SW480 (cell line): ENCODE measurements around the gene NUFIP2.
"Not testable (repeated sequence)": the region's sequence is repeated elsewhere in the genome, so short reads cannot be mapped to it uniquely, and the experiment has no call there.

Experiments used
- DNase-seq: peaks from one replicate; pipeline ENCODE4 v3.0.0-alpha.2; 2016; ENCODE audit warnings: low spot score

Gene NUFIP2

DNA sequence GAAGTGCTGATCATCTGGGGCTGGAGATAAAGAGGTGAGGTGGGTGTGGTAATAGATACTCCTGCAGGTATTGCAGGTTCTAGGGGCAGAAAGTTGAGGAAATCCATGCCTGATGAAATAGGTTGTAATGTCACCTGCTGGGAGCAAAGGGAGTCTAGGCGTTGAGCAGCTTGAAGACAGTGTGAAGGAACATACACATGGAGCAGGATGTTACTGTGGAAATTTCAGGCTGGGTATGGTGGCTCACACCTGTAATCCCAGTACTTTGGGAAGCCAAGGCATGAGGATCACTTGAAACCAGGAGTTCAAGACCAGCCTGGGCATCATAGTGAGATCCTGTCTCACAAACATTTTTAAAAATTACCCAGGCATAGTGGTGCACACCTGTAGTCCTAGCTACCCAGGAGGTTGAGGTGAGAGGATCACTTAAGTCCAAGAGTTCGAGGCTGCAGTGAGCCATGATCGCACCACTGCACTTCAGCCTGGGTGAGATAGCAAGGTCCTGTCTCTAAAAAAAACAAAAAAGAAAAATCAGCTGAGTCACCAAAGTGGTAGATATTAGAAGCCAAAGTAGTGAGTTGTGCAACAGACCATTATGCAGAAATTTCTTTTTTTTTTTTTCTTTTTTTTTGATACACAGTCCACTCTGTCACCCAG is 56.3 kb downstream of the NUFIP2 start:
- DNase-seq: peak; percentile 65

DNA sequence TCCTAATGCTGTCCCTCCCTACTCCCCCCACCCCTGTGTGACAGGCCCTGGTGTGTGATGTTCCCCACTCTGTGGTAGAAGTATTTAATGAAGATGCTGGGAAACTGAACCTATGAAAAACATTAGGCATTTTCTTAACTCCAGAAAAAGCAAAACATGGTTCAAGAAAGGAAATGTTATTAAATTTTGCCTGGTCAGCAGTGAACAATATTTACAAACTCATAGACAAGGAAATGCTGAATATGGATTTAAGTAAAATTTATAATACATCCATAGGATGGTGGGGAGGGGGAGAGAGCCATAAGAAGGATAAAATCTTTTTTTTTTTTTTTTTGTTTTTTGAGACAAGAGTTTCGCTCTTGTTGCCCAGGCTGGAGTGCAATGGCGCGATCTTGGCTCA is 58.0 kb downstream of the NUFIP2 start:
- DNase-seq: no peak

DNA sequence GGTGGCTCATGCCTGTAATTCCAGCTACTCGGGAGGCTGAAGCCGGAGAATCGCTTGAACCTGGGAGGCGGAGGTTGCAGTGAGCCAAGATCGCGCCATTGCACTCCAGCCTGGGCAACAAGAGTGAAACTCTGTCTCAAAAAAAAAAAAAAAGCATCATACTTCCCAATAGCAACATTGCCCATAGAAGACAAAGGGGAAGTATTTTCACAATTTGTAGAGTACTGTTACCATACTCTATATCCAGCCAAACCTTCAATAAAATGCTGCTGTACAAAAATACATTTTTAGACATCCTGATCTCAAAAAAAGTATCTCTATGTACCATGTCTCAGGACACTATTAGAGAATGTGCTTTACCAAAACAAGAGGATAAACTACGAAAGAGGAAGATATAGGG is 59.0 kb downstream of the NUFIP2 start:
- DNase-seq: not testable (repeated sequence)

DNA sequence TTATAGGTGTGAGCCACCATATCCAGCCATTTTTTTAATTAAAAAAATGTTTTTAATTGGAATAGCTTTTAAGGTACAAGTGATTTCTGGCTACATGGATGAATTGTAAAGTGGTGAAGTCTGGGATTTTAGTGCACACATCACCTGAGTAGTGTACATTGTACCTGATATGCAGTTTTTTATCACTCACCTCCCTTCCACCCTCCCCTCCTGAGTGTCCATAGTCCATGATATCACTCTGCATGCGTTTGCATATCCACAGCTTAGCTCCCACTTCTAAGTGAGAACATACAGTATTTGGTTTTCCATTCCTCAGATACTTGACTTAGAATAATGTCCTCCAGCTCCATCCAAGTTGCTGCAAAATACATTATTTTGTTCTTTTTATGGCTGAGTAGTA is 60.6 kb downstream of the NUFIP2 start:
- no peak for DNase-seq

DNA sequence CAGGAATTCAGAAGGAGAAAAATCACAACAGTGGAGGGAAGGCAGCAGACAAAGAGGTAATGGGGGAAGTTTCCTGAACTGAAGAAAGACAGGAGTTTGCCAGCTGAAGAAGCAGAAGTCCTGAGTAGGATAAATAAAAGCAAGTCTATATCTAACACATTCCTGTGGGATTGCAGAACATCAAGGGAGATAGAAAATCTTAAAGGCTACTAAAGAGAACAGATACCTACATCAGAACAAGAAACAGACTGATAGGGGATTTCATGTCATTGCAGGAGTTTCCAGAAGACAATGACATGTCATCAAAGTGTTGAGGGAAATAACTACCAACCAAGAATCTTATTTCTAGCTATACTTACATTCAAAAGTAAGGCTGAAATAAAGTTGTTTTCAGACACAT is 68.6 kb downstream of the NUFIP2 start:
- DNase-seq: no peak

DNA sequence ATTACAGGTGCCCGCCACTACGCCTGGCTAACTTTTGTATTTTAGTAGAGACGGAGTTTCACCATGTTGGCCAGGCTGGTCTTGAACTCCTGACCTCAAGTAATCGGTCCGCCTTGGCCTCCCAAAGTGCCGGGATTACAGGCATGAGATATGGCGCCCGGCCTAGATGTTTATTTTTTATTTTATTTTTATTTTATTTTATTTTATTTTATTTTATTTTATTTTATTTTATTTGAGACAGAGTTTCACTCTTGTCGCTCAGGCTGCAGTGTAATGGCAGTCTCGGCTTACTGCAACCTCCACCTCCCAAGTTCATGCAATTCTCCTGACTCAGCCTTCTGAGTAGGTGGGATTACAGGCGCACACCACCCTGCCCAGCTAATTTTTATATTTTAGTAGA is 72.6 kb downstream of the NUFIP2 start:
- DNase-seq: not testable (repeated sequence)

DNA sequence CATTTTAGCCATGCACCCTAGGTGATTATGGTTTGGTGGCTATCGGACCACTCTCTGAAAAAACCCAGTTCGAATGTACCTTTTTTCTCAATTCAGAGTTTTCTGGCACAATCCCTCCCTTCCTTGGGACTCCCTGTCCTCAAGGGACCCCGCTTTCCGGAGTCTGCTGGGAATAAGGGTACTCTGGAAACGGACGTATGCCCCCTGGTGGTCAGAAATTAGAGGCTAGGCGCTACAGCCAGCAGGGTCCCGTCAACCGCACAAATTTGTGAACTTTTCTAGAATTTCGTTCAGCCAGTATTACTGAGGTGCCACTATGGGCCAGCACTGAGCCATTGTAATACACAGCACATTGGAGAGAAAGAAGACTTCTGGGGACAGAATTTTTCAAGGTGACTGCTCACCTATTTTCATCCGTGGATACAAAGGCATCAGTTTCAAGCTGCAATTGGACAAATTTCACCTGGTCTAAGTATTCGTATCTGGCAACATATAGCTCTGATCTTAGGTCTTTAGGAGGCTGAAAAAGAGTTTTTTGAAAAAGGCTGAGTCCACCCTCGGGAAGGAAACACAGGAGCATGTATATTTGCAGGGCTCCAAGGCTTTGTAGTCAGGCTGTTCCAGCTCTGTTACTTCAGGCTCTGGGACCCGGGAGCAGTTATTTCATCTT is 74.4 kb downstream of the NUFIP2 start:
- DNase-seq: peak; percentile 61

DNA sequence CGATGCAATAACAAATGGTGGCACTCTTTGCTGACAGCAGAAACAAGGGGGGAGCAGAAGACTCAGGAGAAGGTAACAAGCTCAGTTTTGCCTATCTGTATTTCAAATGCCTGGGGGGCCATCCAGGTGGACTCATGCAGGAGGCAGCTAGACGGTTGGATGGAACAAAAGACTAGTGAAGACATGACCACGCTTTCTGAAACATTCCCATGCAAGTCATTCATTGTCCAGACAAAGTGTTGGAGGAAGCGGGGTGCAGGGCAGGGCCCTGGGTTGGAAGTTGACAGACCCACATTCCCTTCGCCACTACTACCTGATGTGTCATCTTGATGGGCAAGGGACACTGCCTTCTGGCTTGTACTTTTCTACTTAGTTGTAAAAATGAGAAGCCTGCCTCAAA is 77.1 kb downstream of the NUFIP2 start:
- no peak for DNase-seq

DNA sequence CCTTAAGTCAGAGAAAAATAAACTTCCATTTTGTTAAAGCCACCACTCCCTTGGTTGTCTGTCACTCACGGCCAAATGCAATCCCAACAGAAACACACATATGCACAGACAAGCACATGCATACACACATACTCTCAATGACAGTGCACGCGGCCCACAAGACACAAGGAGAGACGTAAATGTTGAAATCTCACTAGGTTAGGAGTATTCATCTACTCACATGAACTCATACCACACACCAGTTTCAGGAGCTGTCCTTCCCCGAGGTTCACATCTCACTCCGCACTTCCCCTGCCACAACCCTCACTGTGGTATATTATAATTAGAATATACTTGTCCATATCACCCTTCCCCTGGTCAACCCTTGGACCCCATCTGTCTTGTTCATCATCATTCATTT is 77.8 kb downstream of the NUFIP2 start:
- DNase-seq: no peak

DNA sequence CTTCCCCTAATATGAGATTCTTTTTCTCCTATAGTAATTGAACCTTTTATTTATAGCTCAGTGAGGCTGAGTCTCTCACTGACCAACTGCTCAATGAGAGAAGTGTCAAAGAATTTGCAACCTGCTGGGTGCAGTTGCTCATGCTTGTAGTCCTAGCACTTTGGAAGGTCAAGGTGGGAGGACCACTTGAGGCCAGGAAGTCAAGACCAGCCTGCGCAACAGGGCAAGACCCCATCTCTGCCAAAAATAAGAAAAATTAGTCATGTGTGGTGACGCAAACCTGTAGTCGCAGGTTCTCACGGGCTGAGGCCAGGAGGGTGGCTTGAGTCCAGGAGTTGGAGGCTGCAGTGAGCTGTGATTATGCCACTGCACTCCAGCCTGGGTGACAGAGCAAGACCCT is 78.2 kb downstream of the NUFIP2 start:
- DNase-seq: no peak

DNA sequence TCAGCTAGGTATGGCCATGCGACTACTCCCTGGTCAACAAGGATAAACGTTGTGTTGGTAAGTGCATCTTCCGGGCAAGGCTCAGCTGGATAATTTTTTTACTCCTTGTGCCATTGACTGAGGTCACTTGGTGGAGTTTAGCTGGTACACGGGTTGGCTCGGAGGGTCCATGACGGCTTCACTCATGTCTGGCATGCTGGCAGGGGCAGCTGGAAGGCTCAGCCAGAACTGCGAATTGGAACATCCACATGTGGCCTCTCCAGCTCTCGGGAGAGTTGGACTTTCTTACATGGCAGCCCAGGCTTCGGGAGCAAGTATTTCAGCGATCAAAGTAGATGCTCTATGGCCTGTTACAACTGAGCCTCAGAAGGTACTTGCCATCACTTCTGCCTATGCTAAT is 78.8 kb downstream of the NUFIP2 start:
- DNase-seq: no peak

DNA sequence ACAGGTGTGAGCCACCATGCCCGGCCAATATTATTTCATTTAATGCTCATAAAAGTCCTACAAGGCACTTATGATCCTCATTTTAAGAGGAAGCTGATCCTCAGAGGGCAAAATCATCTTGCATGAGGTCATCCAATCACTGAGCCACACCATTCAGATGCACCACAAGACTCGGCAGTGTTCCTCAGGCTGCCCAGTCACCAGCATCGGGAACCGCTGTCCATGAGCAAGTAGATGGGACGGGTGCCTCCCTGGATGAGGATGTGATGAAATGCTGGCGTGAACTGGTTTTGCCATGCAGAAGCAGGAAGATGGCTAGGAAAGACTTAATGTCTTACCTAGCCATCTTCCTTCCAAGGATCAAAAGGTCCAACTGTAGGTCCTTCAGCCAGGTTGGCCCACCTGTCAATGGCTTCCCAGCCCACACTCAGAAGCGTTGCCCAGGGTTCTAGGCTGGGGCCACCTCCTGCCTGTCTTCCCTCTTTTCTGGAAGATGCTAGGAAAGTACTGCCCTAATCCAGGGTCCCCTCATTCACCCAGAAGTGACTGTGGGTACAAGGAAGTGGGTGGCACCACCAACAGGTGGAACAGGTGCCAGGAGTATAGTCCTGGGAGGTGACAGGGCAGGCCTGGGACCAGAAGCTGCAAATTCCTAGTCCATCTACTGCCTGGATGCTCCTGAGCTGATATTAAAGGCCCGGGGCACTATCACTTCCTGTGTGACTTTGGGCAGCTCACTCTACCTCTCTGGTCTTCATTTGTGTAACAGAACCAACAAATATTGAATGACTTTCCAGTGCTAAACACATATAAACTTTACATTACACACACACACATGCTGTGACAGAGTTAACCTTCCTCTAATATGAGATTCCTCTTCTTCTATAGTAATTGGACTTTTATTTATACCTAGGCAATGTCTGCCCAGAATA is 79.5 kb downstream of the NUFIP2 start:
- DNase-seq: no peak

DNA sequence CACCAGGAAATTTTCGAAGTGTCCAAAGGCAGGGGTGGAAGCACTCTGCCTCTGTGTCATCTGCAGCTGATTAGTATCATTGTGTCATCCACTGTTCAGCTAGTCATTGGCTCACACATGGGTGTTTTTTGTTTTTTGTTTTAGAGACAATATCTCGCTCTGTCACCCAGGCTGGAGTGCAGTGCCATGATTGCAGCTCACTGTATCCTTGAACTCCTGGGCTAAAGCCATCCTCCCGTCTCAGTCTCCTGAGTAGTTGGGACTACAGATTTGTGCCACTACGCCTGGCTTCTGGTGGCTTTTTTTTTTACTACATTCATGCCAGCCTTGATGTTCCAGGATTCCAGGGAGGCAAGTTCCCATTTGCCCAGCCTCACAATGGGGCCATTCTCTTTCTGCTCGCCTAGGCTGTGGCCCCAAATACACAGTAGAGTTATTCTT is 81.2 kb downstream of the NUFIP2 start:
- DNase-seq: no peak

DNA sequence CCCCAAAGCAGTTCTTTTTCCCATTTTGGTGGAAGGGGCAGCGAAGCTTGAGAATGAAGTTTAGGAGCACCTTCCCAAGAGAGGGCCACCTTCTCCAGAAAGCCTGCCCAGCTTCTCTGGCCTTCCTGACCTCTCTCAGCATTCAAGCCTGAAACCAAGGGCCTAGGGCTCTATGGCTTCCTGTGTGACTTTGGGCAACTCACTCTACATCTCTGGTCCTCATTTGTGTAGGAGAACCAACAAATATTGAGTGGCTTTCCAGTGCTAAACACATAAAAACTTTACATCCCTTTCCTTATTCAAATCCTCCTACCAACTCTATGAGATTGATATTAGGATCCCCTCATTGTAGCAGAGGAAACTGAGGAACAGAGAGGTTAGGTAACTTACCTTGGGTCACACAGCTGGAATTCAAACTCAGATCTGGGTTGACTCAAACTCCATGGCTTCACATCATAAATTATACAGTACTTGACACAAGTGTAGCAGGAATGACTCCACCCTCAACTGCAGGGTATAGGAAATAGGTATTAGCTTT is 81.8 kb downstream of the NUFIP2 start:
- no peak for DNase-seq

DNA sequence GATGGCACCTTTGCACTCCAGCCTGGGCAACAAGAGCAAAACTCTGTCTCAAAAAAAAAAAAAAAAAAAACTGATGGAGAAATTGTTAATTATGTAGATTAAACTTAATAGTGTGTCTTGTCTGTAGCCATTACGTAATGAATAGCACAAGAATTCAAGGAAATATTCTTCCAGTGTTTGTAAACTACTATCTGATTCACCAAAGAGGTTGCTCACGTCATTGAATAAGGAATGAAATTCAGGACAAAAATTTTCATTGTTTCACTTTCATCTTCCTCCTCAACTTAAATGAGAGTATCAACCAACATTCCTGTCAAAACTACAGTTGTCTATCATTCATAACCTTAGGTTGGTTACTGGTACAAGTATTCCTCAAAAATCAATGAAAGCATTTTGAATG is 83.1 kb downstream of the NUFIP2 start:
- DNase-seq: no peak

DNA sequence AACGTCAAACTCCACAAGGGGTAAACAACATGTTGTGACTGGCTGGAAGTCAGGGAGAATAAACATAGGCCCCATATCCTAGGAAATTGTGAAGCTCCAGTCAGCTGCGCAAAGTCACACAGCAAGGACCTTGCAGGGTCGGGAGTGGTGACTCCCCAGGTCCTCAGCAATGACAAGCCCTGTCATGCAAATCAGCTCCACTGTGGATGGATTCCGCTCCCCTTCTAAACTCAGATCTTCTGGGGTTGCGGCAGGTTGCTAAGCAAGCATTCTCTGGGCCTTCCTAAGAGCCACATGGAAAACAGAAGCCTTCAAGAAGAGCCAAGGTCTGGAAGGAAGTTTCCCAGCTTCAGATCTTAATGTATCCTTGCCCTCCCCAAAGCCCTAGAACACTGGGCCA is 84.9 kb downstream of the NUFIP2 start:
- DNase-seq: no peak

DNA sequence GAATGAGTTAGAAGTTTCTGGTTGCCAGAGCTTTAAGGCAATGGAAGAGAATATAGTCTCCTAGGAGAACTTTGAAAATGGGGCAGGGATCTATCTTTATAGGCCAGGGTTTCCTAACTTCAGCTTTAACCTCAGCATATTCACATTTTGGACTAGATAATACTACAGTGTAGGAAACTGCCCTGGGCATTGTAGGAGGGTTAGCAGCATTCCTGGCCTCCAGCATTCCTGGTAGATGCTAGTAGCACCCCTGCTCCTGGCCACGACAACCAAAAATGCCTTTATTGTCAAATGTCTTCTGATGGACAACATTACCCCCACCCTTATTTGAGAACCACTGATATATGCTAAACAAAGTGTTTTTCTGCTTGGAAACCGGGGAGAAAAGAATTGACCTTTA is 86.0 kb downstream of the NUFIP2 start:
- no peak for DNase-seq
